PFSK-1 (cell line): ENCODE results near the gene SYTL3.

ENCODE experiments used
- POLR2AphosphoS5 ChIP-seq: IDR thresholded peaks from 2 replicates; pipeline ENCODE4 v1.6.1; 2012; ENCODE audit warnings: low read depth, mild to moderate bottlenecking, control low read depth, low read length, moderate library complexity
- REST ChIP-seq, 2 experiments: IDR thresholded peaks; 2 replicates each; pipeline versions ENCODE4 v1.6.1 to v1.8.0; 2011 to 2012; ENCODE audit warnings: low read depth in 2 of 2, low read length in 2 of 2, control low read depth in 1 of 2, inconsistent platforms in 1 of 2, mild to moderate bottlenecking in 1 of 2, moderate library complexity in 1 of 2; ENCODE audit not compliant: insufficient read depth in 1 of 2
- SIN3A ChIP-seq: IDR thresholded peaks from 2 replicates; pipeline ENCODE4 v1.6.1; 2012; ENCODE audit warnings: mild to moderate bottlenecking, low read length, moderate library complexity, borderline replicate concordance; ENCODE audit not compliant: insufficient read depth
- TAF1 ChIP-seq: IDR thresholded peaks from 2 replicates; pipeline ENCODE4 v1.6.1; 2012; ENCODE audit warnings: low read length, control low read depth, borderline replicate concordance; ENCODE audit not compliant: insufficient read depth

GRCh38 chr6:158765499-158766068 lies 115.7 kb downstream of the SYTL3 start:
- TF ChIP-seq REST (IDR thresholded peaks at IDR 0.05; ENCODE audit: insufficient read depth in 1 of 2, low read depth in 2 of 2, low read length in 2 of 2): no peak
- no peak for TF ChIP-seq POLR2AphosphoS5
- no peak for TF ChIP-seq SIN3A
- TF ChIP-seq TAF1: no peak
